MM.1S (cell line): ENCODE measurements around the gene ZNRF1.

ENCODE experiments used
- CTCF ChIP-seq: fragments of 300-600 bp; sonication (generic); IDR thresholded peaks from 2 replicates; pipeline ENCODE4 v1.5.1; 2016; ENCODE audit warnings: antibody characterized with exemption, low read length, mixed read lengths
- EZH2 ChIP-seq: fragments of 300-600 bp; sonication (generic); optimal IDR thresholded peaks from 2 replicates; pipeline ENCODE3; 2017; ENCODE audit warnings: low read depth, mild to moderate bottlenecking, antibody characterized with exemption, low read length, mixed read lengths
- EZH2phosphoT487 ChIP-seq: fragments of 300-600 bp; sonication (generic); IDR thresholded peaks from 2 replicates; pipeline ENCODE4 v1.6.1; 2018; ENCODE audit warnings: antibody characterized with exemption, low read length

- no peak for TF ChIP-seq EZH2
- no peak for TF ChIP-seq CTCF
- TF ChIP-seq EZH2phosphoT487: no peak
These were observed 39.4 kb downstream of the ZNRF1 start for GRCh38 chr16:75038036-75038858.
